Kidney epithelial cell (primary cell): ENCODE measurements around the gene MYH10. TPM values are rescaled to one million over a fixed set of nuclear protein-coding genes. Genes with fewer than 3 reads are reported as not detected.

Source experiments
- DNase-seq: peaks from one replicate; pipeline ENCODE4 v3.0.0-alpha.2; 2010; ENCODE audit warnings: low read depth
- H3K27me3 ChIP-seq: 2 replicates; pipeline ENCODE4 v1.6.0; 2011; ENCODE audit warnings: low read length; ENCODE audit not compliant: control insufficient read depth, insufficient read depth
- H3K36me3 ChIP-seq: 2 replicates; pipeline ENCODE4 v1.5.1; 2011; ENCODE audit warnings: low read length; ENCODE audit not compliant: control insufficient read depth, insufficient read depth
- H3K4me3 ChIP-seq: 2 replicates; pipeline ENCODE4 v1.5.1; 2011; ENCODE audit warnings: low read depth, mild to moderate bottlenecking, control low read depth, low read length
- CTCF ChIP-seq: IDR thresholded peaks from 2 replicates; pipeline ENCODE4 v1.5.1; 2011; ENCODE audit warnings: mild to moderate bottlenecking, moderate library complexity, low read length, control low read depth, inconsistent platforms; ENCODE audit not compliant: insufficient read depth, poor library complexity, severe bottlenecking
- total RNA-seq: library from RNA; depleted of rRNA; stranded (reverse); fragments of >200 nt; gene quantifications from 2 replicates; pipeline ENCODE4 v1.2.3, GENCODE V29; 2015

MYH10 gene
- total RNA-seq, 1 donor from 2014 or later, result 90.5 TPM

DNA sequence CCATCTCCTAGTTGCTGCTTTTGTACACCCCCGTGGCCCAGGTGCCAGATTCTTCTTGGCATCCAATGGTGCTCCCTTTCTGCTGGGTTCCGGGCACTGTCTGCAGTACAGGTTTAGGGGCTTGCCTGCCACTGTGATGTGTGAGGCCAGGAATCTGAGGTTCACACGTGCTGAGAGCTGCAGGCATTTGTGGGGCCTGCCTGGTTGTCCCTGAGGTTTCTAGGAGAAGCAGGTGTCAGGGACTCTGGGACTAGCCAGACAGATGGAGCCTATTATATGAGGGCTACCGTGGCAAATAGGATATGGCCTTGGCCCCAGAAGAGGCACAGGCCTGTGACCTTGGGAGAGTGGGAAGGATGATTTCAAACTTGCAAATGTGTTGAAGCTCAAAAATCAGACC, 165.6 kb downstream of the MYH10 start:
- no peak for TF ChIP-seq CTCF
- H3K27me3 ChIP-seq, result no peaks in the 10 kb centered on the region
- no peak for DNase-seq
- no peak overlapping the region for H3K4me3 ChIP-seq
- peaks cover 1% of the 10 kb centered on the region for H3K36me3 ChIP-seq

DNA sequence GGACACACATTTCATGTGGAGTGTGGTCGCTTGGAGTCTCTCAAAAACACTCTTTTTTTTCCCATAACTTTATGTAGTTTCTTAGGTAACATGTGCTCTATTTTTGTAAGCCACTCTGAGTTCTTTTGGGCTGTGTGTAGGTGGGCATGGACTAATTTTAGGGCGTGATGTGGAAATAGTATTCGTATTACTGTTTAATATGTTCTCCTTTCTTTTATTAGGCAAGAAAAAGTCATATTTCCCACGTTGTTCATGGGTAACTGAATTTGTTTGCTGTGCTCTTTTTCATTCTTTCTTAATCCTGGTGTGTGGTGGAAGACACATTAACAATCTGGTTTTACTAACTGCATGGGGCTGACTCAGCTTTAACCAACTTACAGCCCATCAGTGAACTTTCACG, 167.4 kb downstream of the MYH10 start:
- Histone ChIP-seq H3K36me3 (peaks cover 1% of the 10 kb centered on the region), H3K4me3 (no peak overlapping the region), H3K27me3 (no peaks in the 10 kb centered on the region)
- no peak for DNase-seq
- TF ChIP-seq CTCF, result no peak

GRCh38 chr17:8462564-8462963, 168.0 kb downstream of the MYH10 start:
- no peak for TF ChIP-seq CTCF
- no peak for DNase-seq
- Histone ChIP-seq H3K36me3 (peaks cover 1% of the 10 kb centered on the region), H3K27me3 (no peaks in the 10 kb centered on the region), H3K4me3 (no peak overlapping the region)

GRCh38 chr17:8459831-8460230, 170.7 kb downstream of the MYH10 start:
- Histone ChIP-seq H3K4me3 (no peak overlapping the region), H3K36me3 (peaks cover 1% of the 10 kb centered on the region), H3K27me3 (no peaks in the 10 kb centered on the region)
- no peak for TF ChIP-seq CTCF
- no peak for DNase-seq

GRCh38 chr17:8459107-8459506, 171.4 kb downstream of the MYH10 start:
- no peak for DNase-seq
- no peak overlapping the region for H3K4me3 ChIP-seq
- H3K27me3 ChIP-seq, result no peaks in the 10 kb centered on the region
- TF ChIP-seq CTCF, result no peak
- H3K36me3 ChIP-seq, result peaks cover 1% of the 10 kb centered on the region

DNA sequence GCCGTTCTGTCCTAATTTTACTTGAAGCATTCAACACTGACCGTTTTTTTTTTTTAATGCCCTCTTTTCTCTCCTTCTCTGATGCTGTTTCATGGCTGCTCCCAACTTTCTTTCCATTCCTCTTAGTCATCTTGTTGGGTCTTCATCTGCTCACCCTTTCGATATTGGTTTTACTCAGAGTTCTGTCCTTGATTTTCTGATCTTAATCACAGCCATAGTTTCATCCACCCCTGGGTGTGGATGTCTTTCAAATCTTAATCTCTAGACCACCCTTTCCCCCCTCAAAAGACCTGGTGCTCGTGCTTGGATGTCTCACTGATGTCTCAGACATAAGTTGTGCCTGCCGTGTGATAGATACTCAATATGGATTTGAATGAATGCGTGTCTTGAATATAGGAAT, 172.4 kb downstream of the MYH10 start:
- peaks cover 1% of the 10 kb centered on the region for H3K36me3 ChIP-seq
- DNase-seq, result no peak
- H3K4me3 ChIP-seq, result no peak overlapping the region
- no peak for TF ChIP-seq CTCF
- no peaks in the 10 kb centered on the region for H3K27me3 ChIP-seq
